H54 (cell line): ENCODE data around the gene ASB1.

ENCODE experiments used
- DNase-seq: peaks from one replicate; pipeline ENCODE4 v3.0.0; 2011; ENCODE audit warnings: low spot score, mixed read lengths; ENCODE audit not compliant: insufficient read length
- FAIRE-seq: peaks from 3 replicates; lab custom pipeline; 2011; peaks lifted over from hg19 to GRCh38; lab: Jason Lieb, UNC
- POLR2A ChIP-seq: IDR thresholded peaks from 2 replicates; pipeline ENCODE4 v1.6.1; 2011; ENCODE audit warnings: low read depth, mild to moderate bottlenecking, low read length

Gene ASB1

DNA sequence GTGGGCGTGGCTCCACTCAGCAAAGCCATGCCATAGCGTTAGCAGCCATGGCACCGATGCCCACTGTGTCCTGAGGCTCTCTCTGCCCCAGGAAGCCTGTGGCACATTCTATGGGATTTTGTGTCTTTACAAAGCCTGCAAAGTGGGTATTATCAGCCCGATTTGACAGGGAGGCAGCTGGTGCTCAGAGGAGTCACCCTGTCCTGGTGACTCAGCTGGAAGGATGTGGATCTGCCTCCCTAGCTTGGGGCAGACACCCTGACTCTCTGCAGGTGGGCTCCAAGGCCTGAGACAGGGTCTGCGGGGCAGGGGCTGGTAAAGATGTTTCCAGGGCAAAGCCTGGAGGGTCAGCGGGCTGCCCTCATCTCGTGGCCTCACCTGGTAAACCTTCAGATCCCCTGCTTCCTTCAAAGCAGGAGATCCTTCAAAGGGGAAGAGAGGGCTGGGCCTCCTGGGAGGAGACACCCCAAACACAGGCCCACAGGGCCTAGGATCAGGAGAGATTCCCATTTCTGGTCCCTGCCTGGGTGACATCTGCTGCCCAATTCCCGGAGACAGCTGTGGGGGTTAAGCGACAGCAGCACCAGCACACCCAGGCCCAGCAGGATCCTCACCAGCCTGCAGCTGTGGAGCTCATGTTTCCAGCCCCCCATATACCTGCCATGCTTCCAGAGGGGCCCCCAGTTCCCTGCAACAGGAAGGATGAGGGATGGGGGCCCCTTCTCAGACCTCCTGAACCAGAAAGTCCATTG is 3.0 kb upstream of the ASB1 start:
- peak; percentile 82 for DNase-seq
- no peak for TF ChIP-seq POLR2A

DNA sequence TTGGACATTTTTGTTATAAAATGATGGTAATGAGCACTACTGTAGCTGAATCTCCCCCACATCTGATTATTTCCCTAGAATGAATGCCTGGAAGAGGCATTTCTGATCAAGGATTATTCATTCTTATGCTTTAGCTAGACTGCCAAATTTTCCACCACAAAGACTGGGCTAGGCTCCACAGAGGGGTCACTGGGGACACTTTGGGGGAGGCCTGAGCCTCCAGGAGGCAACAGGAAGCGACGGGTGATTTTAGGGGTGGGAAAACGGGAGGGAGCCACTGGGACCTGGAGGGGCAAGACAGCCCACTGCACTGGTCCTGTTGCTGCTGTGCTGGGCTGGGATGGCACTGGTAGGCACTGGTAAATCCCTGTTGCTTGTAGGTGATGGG is 2.4 kb upstream of the ASB1 start:
- DNase-seq (no peak), FAIRE-seq (no peak)
- no peak for TF ChIP-seq POLR2A

More for the DNA sequence above, 3.0 kb upstream of the ASB1 start:
- no peak for FAIRE-seq

- TF ChIP-seq POLR2A: no peak
- FAIRE-seq: no peak
- DNase-seq: no peak
Measured at GRCh38 chr2:238425505-238425978, 1.2 kb upstream of the ASB1 start.

DNA sequence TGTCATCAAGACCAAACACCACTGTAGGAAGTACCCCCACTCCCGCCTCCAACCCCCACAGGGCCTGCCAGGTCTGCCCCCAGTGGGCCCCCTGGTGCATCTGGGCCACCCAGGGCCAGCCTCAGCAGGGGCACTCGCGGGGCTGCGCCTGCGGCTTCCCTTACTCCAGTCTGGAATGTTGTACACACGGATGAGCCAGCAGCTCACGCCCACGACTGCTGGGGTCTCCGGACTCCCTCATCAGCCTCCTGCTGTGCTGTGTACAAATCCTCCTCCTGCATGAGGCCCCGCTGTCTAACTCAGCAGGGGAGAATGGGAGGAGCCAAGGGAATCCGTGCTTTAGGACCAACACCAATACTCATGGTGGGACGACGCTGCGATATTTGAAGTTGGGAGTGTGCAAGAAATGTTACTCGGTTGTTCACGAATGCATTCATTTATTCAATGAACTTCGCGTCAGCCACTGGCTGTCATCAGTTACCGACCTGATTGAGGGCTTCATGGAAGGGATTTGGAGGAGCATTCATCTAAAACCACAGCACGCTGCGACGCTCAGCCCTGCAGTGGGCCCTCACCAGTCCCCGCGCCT is 654 bp upstream of the ASB1 start:
- DNase-seq (peak; percentile 88), FAIRE-seq (no peak)
- no peak for TF ChIP-seq POLR2A

GRCh38 chr2:238427435-238428162 is 872 bp downstream of the ASB1 start:
- FAIRE-seq (no peak), DNase-seq (no peak)
- no peak for TF ChIP-seq POLR2A

- TF ChIP-seq POLR2A: no peak
- FAIRE-seq: no peak
Measured at GRCh38 chr2:238428866-238429265, 2.1 kb downstream of the ASB1 start.

GRCh38 chr2:238430781-238431180 is 4.1 kb downstream of the ASB1 start:
- no peak for DNase-seq
- no peak for FAIRE-seq
- no peak for TF ChIP-seq POLR2A

More at GRCh38 chr2:238428866-238429265, 2.1 kb downstream of the ASB1 start:
- DNase-seq: no peak

DNA sequence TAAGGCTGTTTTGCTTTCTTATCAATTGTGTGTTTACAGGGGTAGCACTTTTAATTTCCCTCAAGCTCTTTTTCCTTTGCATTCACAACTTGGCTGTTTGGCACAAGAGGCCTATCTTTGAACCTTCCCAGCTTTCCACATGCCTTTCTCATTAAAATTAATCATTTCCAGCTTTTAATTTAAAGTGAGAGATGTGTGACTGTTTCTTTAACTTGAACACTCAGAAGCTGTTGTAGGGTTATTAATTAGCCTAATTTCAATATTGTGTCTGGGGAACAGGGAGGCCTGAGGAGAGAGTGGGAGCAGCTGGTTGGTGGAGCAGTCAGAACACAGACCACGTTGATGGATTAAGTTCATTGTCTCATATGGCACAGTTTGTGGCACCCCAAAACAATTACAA is 4.7 kb downstream of the ASB1 start:
- TF ChIP-seq POLR2A: no peak
- DNase-seq (no peak), FAIRE-seq (no peak)

DNA sequence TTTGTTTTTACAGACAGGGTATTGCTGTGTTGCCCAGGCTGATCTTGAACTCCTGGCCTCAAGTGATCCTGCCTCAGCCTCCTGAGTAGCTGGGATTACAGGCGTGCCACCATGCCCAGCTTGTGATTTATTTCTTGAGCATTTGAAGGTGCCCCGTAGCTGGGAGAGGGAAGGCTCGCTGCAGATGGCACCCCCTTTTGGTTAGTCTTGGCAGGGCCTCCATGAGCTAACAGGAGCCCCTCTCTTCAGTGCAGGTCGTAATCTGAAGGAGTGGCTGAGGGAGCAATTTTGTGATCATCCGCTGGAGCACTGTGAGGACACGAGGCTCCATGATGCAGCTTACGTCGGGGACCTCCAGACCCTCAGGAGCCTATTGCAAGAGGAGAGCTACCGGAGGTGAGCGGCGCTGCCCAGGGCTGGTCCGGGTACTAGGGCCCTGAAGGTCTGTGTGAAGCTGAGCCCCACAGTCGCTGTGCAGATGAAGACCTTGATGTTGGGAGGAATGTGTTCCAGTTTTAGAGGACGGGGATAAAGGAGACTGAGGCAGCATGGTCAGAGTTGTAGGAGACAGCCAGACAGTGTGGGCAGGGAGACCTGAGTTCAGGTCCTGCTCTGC is 6.7 kb downstream of the ASB1 start:
- no peak for FAIRE-seq
- TF ChIP-seq POLR2A: no peak
- DNase-seq: no peak

GRCh38 chr2:238433941-238434845 is 7.5 kb downstream of the ASB1 start:
- DNase-seq (no peak), FAIRE-seq (peak; percentile 53)
- no peak for TF ChIP-seq POLR2A

- FAIRE-seq (no peak), DNase-seq (no peak)
- TF ChIP-seq POLR2A: no peak
Measured at GRCh38 chr2:238434846-238435751, 8.4 kb downstream of the ASB1 start.

GRCh38 chr2:238435752-238436096 is 9.0 kb downstream of the ASB1 start:
- TF ChIP-seq POLR2A: no peak
- DNase-seq: no peak
- no peak for FAIRE-seq
